Neural cell (in vitro differentiated cells): ENCODE data around the gene SLC38A11. TPM values are rescaled to one million over a fixed set of nuclear protein-coding genes. Genes with fewer than 3 reads are reported as not detected.

Source experiments
- H2AFZ ChIP-seq: fragments of 200-600, 300-800 bp; sonication (generic), shearing (Covaris generic); 2 replicates; pipeline ENCODE4 v1.6.0; 2014; ENCODE audit warnings: low read depth, mild to moderate bottlenecking, antibody characterized with exemption, low read length, moderate library complexity
- H3F3A ChIP-seq: fragments of 200-600 bp; shearing (Covaris generic); 2 replicates; pipeline ENCODE4 v1.6.1; 2016; ENCODE audit warnings: mild to moderate bottlenecking, moderate library complexity, mixed read lengths, antibody characterized with exemption, low read length; ENCODE audit not compliant: insufficient read depth, poor library complexity, severe bottlenecking
- H3K27ac ChIP-seq: fragments of 200-600, 300-800 bp; sonication (generic), shearing (Covaris generic); 2 replicates; pipeline ENCODE4 v1.5.1; 2014; ENCODE audit warnings: mild to moderate bottlenecking, low read length, moderate library complexity
- H3K27me3 ChIP-seq: fragments of 300-800, 200-600 bp; sonication (generic), shearing (Covaris generic); 2 replicates; pipeline ENCODE4 v1.6.0; 2014; ENCODE audit warnings: mild to moderate bottlenecking, low read depth, low read length, moderate library complexity; ENCODE audit not compliant: insufficient read depth
- H3K36me3 ChIP-seq: fragments of 300-800, 200-600 bp; sonication (generic), shearing (Covaris generic); 2 replicates; pipeline ENCODE4 v1.5.1; 2014; ENCODE audit warnings: mild to moderate bottlenecking, antibody characterized with exemption, low read length, moderate library complexity; ENCODE audit not compliant: insufficient read depth
- H3K4me2 ChIP-seq: fragments of 300-800, 200-600 bp; sonication (generic), shearing (Covaris generic); 2 replicates; pipeline ENCODE4 v1.6.0; 2014; ENCODE audit warnings: mild to moderate bottlenecking, low read length
- H3K4me3 ChIP-seq: fragments of 300-800, 200-600 bp; sonication (generic), shearing (Covaris generic); 2 replicates; pipeline ENCODE4 v1.5.1; 2014; ENCODE audit warnings: mild to moderate bottlenecking, low read length, moderate library complexity
- H3K79me2 ChIP-seq: fragments of 200-600 bp; shearing (Covaris generic); replicated peaks from 2 replicates; pipeline ENCODE4 v1.6.0; 2014; ENCODE audit warnings: mild to moderate bottlenecking, low read length, moderate library complexity; ENCODE audit not compliant: insufficient read depth
- H3K9ac ChIP-seq: fragments of 300-800, 200-600 bp; sonication (generic), shearing (Covaris generic); 2 replicates; pipeline ENCODE4 v1.6.1; 2016; ENCODE audit warnings: mild to moderate bottlenecking, low read length, mixed read lengths
- H3K9me2 ChIP-seq: fragments of 200-600 bp; shearing (Covaris generic); 2 replicates; pipeline ENCODE4 v1.6.1; 2016; ENCODE audit warnings: mild to moderate bottlenecking, low read length, mixed read lengths; ENCODE audit not compliant: insufficient read depth
- H3K9me3 ChIP-seq: fragments of 200-600, 300-800 bp; sonication (generic), shearing (Covaris generic); 2 replicates; pipeline ENCODE4 v1.6.1; 2016; ENCODE audit warnings: mild to moderate bottlenecking, mixed run types, low read length, moderate library complexity, mixed read lengths
- H4K20me1 ChIP-seq: fragments of 200-600 bp; shearing (Covaris generic); 2 replicates; pipeline ENCODE4 v1.6.1; 2016; ENCODE audit warnings: mild to moderate bottlenecking, mixed run types; ENCODE audit not compliant: insufficient read depth
- EP300 ChIP-seq: fragments of 450-650 bp; conservative IDR thresholded peaks from 2 replicates; pipeline ENCODE4 v1.6.1; 2014; ENCODE audit warnings: antibody characterized with exemption, mild to moderate bottlenecking, moderate library complexity; ENCODE audit not compliant: poor library complexity, severe bottlenecking
- EZH2 ChIP-seq: fragments of 200-600, 300-800 bp; shearing (Covaris generic), sonication (generic); IDR thresholded peaks from 2 replicates; pipeline ENCODE4 v1.6.1; 2014; ENCODE audit warnings: antibody characterized with exemption, low read length, borderline replicate concordance, mild to moderate bottlenecking; ENCODE audit not compliant: insufficient read depth, poor library complexity, severe bottlenecking
- MXI1 ChIP-seq: fragments of 450-650 bp; conservative IDR thresholded peaks from 2 replicates; pipeline ENCODE4 v1.6.1; 2014; ENCODE audit warnings: antibody characterized with exemption, mild to moderate bottlenecking; ENCODE audit not compliant: poor library complexity, severe bottlenecking
- POLR2AphosphoS5 ChIP-seq: IDR thresholded peaks from 2 replicates; pipeline ENCODE4 v1.6.1; 2012
- RAD21 ChIP-seq: fragments of 450-650 bp; conservative IDR thresholded peaks from 2 replicates; pipeline ENCODE4 v1.6.1; 2014; ENCODE audit warnings: antibody characterized with exemption, mild to moderate bottlenecking, moderate library complexity
- SMC3 ChIP-seq: fragments of 450-650 bp; conservative IDR thresholded peaks from 2 replicates; pipeline ENCODE4 v1.6.1; 2014; ENCODE audit warnings: antibody characterized with exemption, mild to moderate bottlenecking, moderate library complexity; ENCODE audit not compliant: poor library complexity
- TAF1 ChIP-seq: IDR thresholded peaks from 2 replicates; pipeline ENCODE4 v1.6.1; 2012; ENCODE audit warnings: low read depth
- polyA plus RNA-seq: library from polyadenylated mRNA; depleted of rRNA; stranded (reverse); fragments of >200 nt; gene quantifications from 2 replicates; pipeline ENCODE4 v1.2.3, GENCODE V29; 2014
- TF ChIP-seq, protein P1 (sequence below): fragments of 450-650 bp; IDR thresholded peaks from 2 replicates; pipeline ENCODE4 v1.5.1; 2014; ENCODE audit warnings: antibody characterized with exemption, mild to moderate bottlenecking, moderate library complexity; ENCODE audit not compliant: poor library complexity, severe bottlenecking
- TF ChIP-seq, protein P2 (sequence below): IDR thresholded peaks from 2 replicates; pipeline ENCODE4 v1.6.1; 2012; ENCODE audit warnings: borderline replicate concordance

SLC38A11 gene
- polyA plus RNA-seq, 1 donor from 2014 or later = not detected

DNA sequence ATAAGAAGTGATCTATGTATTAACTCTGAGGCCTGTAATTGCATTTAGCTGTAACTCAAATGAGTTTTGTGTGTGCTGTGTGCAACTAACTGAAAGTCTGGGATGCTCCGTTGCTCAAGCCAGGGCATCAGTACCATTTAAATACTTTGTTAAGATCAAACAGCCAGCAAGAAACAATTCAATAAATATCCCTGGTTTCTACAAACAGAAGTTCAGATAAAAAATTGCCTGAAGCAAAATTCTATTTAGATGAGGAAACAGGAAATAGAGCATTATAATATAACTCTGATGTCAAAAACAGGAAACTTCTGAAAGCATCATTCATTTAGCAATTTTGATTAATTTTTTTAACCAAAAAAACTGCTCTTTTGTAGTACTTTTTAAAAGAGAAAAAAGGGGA lies 18.9 kb upstream of the SLC38A11 start:
- H3K4me2 ChIP-seq = no peak overlapping the region
- no peaks in the 10 kb centered on the region for H3K27me3 ChIP-seq
- H3K36me3 ChIP-seq = no peaks in the 10 kb centered on the region
- no peaks in the 10 kb centered on the region for H3K79me2 ChIP-seq
- H3K9me2 ChIP-seq = no peaks in the 10 kb centered on the region
- TF ChIP-seq MXI1 = no peak
- TF ChIP-seq EP300 = no peak
- TF ChIP-seq, protein P1, sequence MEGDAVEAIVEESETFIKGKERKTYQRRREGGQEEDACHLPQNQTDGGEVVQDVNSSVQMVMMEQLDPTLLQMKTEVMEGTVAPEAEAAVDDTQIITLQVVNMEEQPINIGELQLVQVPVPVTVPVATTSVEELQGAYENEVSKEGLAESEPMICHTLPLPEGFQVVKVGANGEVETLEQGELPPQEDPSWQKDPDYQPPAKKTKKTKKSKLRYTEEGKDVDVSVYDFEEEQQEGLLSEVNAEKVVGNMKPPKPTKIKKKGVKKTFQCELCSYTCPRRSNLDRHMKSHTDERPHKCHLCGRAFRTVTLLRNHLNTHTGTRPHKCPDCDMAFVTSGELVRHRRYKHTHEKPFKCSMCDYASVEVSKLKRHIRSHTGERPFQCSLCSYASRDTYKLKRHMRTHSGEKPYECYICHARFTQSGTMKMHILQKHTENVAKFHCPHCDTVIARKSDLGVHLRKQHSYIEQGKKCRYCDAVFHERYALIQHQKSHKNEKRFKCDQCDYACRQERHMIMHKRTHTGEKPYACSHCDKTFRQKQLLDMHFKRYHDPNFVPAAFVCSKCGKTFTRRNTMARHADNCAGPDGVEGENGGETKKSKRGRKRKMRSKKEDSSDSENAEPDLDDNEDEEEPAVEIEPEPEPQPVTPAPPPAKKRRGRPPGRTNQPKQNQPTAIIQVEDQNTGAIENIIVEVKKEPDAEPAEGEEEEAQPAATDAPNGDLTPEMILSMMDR = no peak
- no peak for TF ChIP-seq POLR2AphosphoS5
- no peak for TF ChIP-seq EZH2
- no peak for TF ChIP-seq SMC3
- no peak for TF ChIP-seq RAD21
- TF ChIP-seq TAF1 = no peak
- TF ChIP-seq, protein P2, sequence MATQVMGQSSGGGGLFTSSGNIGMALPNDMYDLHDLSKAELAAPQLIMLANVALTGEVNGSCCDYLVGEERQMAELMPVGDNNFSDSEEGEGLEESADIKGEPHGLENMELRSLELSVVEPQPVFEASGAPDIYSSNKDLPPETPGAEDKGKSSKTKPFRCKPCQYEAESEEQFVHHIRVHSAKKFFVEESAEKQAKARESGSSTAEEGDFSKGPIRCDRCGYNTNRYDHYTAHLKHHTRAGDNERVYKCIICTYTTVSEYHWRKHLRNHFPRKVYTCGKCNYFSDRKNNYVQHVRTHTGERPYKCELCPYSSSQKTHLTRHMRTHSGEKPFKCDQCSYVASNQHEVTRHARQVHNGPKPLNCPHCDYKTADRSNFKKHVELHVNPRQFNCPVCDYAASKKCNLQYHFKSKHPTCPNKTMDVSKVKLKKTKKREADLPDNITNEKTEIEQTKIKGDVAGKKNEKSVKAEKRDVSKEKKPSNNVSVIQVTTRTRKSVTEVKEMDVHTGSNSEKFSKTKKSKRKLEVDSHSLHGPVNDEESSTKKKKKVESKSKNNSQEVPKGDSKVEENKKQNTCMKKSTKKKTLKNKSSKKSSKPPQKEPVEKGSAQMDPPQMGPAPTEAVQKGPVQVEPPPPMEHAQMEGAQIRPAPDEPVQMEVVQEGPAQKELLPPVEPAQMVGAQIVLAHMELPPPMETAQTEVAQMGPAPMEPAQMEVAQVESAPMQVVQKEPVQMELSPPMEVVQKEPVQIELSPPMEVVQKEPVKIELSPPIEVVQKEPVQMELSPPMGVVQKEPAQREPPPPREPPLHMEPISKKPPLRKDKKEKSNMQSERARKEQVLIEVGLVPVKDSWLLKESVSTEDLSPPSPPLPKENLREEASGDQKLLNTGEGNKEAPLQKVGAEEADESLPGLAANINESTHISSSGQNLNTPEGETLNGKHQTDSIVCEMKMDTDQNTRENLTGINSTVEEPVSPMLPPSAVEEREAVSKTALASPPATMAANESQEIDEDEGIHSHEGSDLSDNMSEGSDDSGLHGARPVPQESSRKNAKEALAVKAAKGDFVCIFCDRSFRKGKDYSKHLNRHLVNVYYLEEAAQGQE = no peak
- no peaks in the 10 kb centered on the region for H4K20me1 ChIP-seq
- no peaks in the 10 kb centered on the region for H3F3A ChIP-seq
- no peak overlapping the region for H3K9ac ChIP-seq
- no peak overlapping the region for H3K4me3 ChIP-seq
- no peaks in the 10 kb centered on the region for H3K9me3 ChIP-seq
- H2AFZ ChIP-seq = no peak overlapping the region
- no peak overlapping the region for H3K27ac ChIP-seq

DNA sequence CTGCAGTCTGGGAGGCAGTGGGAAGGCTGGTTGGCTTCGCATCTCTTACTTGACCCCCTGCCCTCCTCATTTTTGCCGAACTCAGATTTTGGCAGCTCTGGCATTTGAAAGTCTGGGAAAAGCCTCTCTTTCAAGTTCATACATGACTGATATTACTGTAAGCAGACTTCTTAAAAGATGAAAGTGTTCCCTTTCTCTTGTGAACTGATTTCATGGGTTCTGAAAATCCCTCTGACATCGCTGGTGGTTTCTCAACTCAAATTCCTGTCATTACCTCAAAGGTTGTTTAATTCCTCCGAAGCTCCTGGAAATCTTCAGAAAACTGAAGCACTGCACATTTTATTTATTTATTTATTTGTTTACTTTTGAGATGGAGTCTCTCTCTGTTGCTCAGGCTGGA lies 16.9 kb upstream of the SLC38A11 start:
- H3K9me2 ChIP-seq = no peaks in the 10 kb centered on the region
- H3K4me3 ChIP-seq = no peak overlapping the region
- H3K79me2 ChIP-seq = no peaks in the 10 kb centered on the region
- no peaks in the 10 kb centered on the region for H4K20me1 ChIP-seq
- TF ChIP-seq, protein P2 = no peak
- TF ChIP-seq EP300 = no peak
- TF ChIP-seq SMC3 = no peak
- no peak for TF ChIP-seq POLR2AphosphoS5
- no peak for TF ChIP-seq TAF1
- no peak for TF ChIP-seq MXI1
- TF ChIP-seq EZH2 = no peak
- TF ChIP-seq, protein P1 = no peak
- TF ChIP-seq RAD21 = no peak
- no peak overlapping the region for H2AFZ ChIP-seq
- no peaks in the 10 kb centered on the region for H3K9me3 ChIP-seq
- H3K36me3 ChIP-seq = no peaks in the 10 kb centered on the region
- no peak overlapping the region for H3K27ac ChIP-seq
- H3K9ac ChIP-seq = no peak overlapping the region
- H3F3A ChIP-seq = no peaks in the 10 kb centered on the region
- no peaks in the 10 kb centered on the region for H3K27me3 ChIP-seq
- H3K4me2 ChIP-seq = no peak overlapping the region
